ENCODE results near the gene LRP8. TPM values are rescaled to one million over a fixed set of nuclear protein-coding genes. Genes with fewer than 3 reads are reported as not detected.

LRP8 gene
- total RNA-seq, 1 donor from 2014 or later: 21.1 TPM

DNA sequence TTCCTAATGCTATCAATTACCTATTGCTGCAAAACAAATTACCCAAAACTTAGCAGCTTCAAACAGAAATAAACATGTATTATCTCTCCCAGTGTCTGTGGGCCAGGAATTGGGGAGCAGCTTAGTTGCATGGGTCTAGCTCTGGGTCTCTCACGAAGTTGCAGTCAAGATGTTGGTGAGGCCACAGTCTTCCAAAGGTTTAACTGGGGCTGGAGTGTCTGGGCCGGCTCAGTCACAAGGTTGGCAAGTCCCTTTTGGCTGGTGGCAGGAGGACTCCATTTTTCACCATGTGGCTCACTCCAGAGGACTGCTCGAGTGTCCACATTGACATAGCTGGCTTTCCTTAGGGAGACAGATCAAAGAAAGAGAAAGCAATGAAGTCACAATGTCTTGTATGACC lies 5.0 kb upstream of the LRP8 start:
- intact Hi-C loops (cut with DNase I): no loop called here
- Histone ChIP-seq H3K4me1 (peaks cover 5% of the 10 kb centered on the region), H3K4me3 (no peak overlapping the region), H3K27ac (no peak overlapping the region), H3K9me3 (no peaks in the 10 kb centered on the region), H3K36me3 (no peaks in the 10 kb centered on the region), H3K27me3 (no peaks in the 10 kb centered on the region)
- peak in 1 of 2 donors; percentile 37 for DNase-seq (ENCODE audit: extremely low spot score in 2 of 2)
- no peak for TF ChIP-seq POLR2A (IDR thresholded peaks at IDR 0.05)
- TF ChIP-seq, protein P1, sequence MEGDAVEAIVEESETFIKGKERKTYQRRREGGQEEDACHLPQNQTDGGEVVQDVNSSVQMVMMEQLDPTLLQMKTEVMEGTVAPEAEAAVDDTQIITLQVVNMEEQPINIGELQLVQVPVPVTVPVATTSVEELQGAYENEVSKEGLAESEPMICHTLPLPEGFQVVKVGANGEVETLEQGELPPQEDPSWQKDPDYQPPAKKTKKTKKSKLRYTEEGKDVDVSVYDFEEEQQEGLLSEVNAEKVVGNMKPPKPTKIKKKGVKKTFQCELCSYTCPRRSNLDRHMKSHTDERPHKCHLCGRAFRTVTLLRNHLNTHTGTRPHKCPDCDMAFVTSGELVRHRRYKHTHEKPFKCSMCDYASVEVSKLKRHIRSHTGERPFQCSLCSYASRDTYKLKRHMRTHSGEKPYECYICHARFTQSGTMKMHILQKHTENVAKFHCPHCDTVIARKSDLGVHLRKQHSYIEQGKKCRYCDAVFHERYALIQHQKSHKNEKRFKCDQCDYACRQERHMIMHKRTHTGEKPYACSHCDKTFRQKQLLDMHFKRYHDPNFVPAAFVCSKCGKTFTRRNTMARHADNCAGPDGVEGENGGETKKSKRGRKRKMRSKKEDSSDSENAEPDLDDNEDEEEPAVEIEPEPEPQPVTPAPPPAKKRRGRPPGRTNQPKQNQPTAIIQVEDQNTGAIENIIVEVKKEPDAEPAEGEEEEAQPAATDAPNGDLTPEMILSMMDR (IDR thresholded peaks at IDR 0.05): no peak

DNA sequence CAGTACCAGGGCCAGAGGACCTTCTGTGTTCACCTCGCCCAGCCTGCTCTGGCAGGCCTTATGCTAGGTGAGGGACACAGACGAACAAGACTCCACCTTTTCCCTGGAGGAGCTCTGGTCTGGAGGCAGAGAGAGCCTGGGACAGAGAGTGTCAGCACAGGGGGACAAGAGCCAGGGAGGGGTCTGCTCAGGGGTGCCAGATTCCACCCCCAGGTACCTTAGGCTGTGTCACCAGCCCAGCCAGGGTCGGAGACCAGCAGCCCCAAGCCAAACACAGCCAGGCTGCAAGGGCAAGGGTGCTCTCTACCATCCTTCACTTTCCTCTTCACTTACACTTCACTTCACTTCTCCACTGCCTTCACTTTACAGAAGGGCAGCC lies 4.3 kb upstream of the LRP8 start:
- peaks cover 10% of the 10 kb centered on the region for H3K4me1 ChIP-seq
- no peak for TF ChIP-seq POLR2A (IDR thresholded peaks at IDR 0.05)
- TF ChIP-seq, protein P1 (IDR thresholded peaks at IDR 0.05): no peak
- TF ChIP-seq POLR2AphosphoS5 (IDR thresholded peaks at IDR 0.05; ENCODE audit: insufficient read depth in 1 of 2, low read depth in 1 of 2): no peak
- H3K4me3 ChIP-seq: no peak overlapping the region
- H3K36me3 ChIP-seq: no peaks in the 10 kb centered on the region
- H3K27ac ChIP-seq: no peak overlapping the region
- no peaks in the 10 kb centered on the region for H3K27me3 ChIP-seq
- H3K9me3 ChIP-seq: no peaks in the 10 kb centered on the region
- peak in 1 of 2 donors; percentile 43 for DNase-seq (ENCODE audit: extremely low spot score in 2 of 2)
- intact Hi-C loops (cut with DNase I): no loop called here

DNA sequence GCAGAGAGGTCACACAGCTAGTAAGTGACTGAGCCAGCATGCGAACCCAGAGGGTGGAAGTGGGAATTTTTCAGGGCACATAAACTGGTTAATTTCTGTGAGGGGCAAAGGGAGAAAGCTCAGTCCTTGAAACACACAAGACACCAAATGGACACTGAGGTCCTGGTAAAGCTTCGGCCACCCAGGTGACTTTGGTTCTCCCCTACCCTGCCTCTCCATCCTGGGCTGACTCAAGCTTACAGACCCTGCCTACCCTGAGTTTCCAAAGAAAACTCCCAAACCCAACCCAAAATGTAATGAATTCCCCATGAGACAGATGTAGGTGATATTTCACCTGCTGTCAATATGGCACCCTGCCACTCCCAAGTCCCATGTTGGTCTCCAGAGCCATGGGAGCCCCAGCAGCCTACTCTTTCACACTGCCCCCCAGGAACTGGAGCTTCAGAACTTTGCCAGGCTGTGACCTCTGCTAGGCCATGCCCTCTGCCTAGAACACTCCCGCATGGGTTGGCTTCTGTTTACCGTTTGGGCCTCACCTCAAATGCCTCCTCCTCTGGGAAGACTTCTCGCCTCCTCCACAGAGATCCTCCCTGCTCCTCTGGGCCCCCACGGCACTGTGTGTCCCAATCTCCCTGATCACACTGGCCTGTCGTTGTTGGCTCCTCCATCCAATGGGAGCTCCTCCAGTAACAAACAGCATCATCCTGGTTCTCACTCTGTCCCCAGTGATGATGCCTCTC lies 3.7 kb upstream of the LRP8 start:
- intact Hi-C loops (cut with DNase I): no loop called here
- H3K4me1 ChIP-seq: peaks cover 15% of the 10 kb centered on the region
- H3K36me3 ChIP-seq: no peaks in the 10 kb centered on the region
- H3K27ac ChIP-seq: no peak overlapping the region
- no peaks in the 10 kb centered on the region for H3K27me3 ChIP-seq
- TF ChIP-seq, protein P1 (IDR thresholded peaks at IDR 0.05): no peak
- TF ChIP-seq POLR2A (IDR thresholded peaks at IDR 0.05): no peak
- H3K4me3 ChIP-seq: no peak overlapping the region
- H3K9me3 ChIP-seq: no peaks in the 10 kb centered on the region
- DNase-seq (ENCODE audit: extremely low spot score in 2 of 2): no peak

DNA sequence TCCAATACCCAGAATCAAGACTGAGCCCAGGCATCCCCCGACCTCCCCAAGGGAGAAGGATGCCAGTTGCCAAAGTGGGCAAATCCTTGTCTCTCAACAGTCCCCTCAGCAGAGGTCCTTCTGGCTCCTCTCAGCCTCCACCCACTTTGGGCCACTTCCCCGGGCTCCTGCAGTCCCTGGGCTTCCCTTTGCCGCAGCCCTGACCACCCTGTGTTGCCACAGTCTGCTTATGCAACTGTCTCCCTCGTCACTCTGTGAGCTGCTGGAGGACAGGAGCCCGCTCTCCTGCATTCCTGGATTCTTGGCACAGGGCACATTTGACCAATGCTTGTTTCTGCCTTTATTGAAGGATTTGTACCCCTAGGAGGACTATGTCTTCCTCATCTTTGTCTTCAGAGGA lies 2.9 kb upstream of the LRP8 start:
- Histone ChIP-seq H3K36me3 (no peaks in the 10 kb centered on the region), H3K9me3 (no peaks in the 10 kb centered on the region), H3K4me3 (no peak overlapping the region), H3K4me1 (peaks cover 22% of the 10 kb centered on the region), H3K27ac (no peak overlapping the region), H3K27me3 (no peaks in the 10 kb centered on the region)
- TF ChIP-seq POLR2A (IDR thresholded peaks at IDR 0.05) (no peak), POLR2AphosphoS5 (IDR thresholded peaks at IDR 0.05; ENCODE audit: insufficient read depth in 1 of 2, low read depth in 1 of 2) (no peak)
- TF ChIP-seq, protein P1 (IDR thresholded peaks at IDR 0.05): no peak
- DNase-seq (ENCODE audit: extremely low spot score in 2 of 2): no peak
- intact Hi-C loops (cut with DNase I): no loop called here
